ENCODE data around the gene DDOST.

DDOST gene

DNA sequence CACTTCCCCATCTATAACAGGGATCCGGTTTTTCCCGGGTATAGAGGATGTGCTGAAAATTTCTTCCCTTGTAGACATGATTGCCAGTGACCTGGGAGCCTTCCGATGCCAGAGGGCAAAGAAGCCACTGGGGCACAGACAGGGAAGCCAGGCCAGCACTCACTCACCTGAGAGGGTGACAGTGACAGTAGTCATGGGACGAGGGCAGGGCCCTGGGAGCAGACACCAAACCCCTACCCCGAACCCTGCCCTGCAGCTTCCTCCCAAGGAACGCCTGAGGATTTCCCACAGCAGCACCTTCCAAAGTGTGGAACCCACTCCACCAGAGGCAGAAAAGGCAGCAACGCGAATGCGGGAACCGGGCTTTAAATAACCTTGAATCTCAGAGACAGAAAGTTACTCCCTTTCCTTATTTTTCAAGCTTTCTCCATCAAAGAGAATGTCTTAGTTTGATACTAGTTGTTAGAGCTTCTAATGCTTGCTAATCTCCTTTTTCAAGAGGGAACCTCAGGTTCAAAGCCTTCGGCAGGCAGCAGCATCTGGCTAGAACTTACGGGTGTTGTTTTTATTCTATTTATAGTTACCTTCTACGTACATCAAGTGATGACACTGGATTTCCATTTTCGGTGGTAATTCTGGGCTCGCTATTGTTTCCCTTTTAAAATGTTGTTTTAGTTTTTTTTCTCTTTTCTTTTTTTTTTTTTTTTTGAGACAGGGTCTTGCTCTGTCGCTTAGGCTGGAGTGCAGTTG is 2.8 kb downstream of the DDOST start:
- no peak for DNase-seq

DNA sequence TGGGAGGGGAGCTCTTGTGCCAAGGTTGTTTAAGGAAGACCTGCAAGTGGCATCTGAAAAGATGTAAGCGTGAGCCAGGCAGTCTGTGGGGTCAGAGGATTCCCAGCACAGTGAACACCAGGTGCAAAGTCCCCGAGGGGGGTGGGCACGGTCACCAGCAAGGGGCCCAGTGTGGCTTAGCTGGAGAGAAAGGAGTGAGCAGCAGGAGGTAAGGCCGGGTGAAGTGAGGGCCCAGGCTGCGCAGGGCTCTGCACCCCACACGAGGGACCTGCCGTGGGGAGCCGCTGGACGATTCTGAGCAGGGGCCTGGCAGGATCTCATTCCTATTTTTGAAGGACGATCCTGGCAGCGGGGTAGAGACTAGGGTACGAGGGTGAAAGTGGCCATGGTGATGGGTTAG is 4.1 kb downstream of the DDOST start:
- DNase-seq: no peak

- DNase-seq: no peak
These were observed 7.0 kb downstream of the DDOST start for GRCh38 chr1:20654104-20654690.

- no peak for DNase-seq
These were observed 8.9 kb downstream of the DDOST start for GRCh38 chr1:20652300-20652699.

DNA sequence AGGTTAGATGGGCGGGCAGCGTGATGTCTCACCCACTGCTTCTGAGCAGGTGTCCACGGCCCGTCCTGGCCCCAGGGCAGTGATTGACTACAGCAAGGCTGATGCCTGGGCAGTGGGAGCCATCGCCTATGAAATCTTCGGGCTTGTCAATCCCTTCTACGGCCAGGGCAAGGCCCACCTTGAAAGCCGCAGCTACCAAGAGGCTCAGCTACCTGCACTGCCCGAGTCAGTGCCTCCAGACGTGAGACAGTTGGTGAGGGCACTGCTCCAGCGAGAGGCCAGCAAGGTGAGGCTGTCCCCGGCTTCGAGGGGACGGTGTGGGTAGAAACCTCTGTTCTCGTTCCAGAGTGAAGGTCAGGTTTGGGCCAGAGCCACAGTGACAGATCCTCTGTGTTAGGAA is 12.2 kb downstream of the DDOST start:
- DNase-seq: no peak

DNA sequence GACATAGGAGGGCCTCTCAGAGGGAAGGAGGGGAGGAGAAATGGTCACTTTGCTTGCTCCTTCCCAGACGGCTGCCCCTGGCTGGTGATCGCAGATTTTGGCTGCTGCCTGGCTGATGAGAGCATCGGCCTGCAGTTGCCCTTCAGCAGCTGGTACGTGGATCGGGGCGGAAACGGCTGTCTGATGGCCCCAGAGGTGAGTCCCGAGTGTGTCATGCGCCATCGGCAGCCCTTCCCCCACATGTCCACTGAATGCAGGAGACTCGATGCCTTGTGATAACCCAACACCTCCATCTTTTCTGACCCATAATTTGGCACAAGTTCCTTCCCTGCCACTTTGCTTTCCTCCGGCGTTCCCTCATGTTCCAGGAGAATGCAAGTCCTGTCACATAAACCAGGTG is 12.7 kb downstream of the DDOST start:
- DNase-seq: no peak

- no peak for DNase-seq
These were observed 15.8 kb downstream of the DDOST start for GRCh38 chr1:20645414-20645813.

DNA sequence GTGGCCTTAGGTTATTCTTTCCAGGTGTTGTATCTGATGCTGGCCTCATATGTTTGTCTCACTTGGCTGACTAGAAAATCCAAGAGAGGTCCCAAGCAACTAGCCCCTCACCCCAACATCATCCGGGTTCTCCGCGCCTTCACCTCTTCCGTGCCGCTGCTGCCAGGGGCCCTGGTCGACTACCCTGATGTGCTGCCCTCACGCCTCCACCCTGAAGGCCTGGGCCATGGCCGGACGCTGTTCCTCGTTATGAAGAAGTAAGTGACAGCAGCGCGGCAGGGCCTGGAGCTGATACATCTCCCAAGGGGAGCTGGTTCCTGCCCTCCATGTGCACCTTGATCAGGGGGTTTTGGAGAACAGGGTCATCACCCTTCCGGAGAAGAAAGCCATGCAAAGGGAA is 16.8 kb downstream of the DDOST start:
- no peak for DNase-seq

DNA sequence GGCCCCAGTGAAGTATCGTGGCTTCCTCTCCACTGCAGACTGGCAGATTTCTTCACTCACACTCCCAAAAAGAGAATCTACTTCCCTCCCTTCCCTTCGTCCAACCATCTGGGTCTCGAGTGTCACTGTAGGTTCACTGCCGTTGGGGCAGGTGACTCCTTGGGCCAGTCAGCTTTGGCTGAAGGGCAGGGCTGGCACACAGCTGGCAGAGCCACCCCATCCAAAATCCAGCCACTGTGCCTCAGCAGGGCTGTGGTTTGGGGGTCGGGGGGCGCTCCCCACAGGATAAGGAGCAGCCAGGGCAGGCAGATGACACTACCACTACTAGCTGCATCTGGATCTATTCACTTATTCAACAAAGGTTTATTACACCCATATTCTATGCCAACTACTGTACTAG is 18.1 kb downstream of the DDOST start:
- no peak for DNase-seq

GRCh38 chr1:20641975-20642374 is 19.2 kb downstream of the DDOST start:
- DNase-seq: no peak

- peak; percentile 47 for DNase-seq
These were observed 21.0 kb downstream of the DDOST start for GRCh38 chr1:20640183-20640597.

- no peak for DNase-seq
These were observed 24.3 kb downstream of the DDOST start for GRCh38 chr1:20636785-20637347.

DNA sequence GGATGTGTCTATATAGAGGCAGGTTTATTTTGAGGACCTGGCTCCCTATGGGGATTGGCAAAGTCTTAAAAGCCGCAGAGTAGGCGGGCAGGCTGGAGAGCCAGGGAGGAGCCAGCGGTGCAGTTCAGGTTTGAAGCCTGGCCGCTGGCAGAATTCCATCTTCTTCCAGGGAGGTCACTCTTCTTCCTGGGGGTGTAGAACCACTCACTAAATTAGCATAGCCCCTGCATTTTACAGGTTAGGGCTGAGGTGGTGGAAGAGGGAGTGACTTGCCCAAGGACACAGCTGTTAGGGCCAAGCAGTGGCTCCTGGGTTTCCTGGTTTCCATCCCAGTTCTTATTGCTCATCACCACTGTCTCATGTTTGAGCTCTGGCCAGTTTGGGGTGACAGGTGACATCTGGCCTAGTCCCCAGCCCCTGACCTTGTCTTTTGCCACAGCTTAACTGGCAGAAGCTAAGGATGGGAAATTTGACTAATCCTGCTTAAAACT is 26.5 kb downstream of the DDOST start:
- DNase-seq: peak; percentile 47

DNA sequence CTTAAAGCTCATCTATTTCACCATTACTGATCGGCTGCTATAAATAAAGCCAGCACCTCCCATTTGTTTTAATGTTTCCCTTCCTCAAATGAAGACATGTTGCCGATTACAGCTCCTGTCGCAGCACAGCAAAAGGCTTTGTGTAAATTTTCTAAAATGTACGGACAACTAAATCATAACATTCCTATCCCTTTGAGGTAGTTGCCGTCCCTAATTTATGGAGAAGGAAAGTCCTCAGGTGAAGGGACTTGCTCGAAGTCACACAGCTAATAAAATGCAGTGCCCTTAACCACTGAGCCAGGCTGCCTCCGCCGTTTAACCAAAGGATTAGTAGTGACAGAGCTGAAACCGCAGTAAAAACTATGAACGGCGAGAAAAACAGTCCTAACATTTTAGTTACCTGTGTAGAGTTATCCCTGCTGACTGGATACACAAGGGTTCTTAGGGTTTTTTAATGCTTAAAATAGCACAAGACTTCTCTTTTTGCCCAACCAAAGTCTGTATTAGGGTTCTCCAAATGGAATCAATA is 27.0 kb downstream of the DDOST start:
- DNase-seq: no peak

DNA sequence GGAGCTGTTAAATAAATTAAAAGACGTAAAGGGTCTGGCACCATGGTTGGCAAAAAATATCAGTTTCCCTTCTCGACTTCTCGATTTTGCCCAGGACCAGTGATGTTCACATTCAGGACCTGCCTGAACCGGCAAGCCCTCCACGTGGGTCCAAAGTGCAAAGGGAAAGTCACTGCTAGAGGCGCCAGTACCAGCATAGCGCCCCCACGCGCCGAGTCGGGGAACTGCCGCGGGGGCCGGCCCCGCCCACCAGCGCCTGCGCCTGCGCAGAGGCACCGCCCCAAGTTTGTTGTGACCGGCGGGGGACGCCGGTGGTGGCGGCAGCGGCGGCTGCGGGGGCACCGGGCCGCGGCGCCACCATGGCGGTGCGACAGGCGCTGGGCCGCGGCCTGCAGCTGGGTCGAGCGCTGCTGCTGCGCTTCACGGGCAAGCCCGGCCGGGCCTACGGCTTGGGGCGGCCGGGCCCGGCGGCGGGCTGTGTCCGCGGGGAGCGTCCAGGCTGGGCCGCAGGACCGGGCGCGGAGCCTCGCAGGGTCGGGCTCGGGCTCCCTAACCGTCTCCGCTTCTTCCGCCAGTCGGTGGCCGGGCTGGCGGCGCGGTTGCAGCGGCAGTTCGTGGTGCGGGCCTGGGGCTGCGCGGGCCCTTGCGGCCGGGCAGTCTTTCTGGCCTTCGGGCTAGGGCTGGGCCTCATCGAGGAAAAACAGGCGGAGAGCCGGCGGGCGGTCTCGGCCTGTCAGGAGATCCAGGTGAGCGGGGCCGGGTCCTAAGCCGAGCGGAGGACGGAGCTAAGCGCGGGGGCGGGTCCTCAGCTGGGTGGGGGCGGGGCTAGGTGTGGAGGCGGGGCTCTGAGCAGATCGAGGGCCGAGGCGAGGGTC is 27.7 kb downstream of the DDOST start, which contains the start of gene PINK1:
Gene PINK1, plus strand, starts transcription at position 269 of the 875 bp plus-strand sequence. Its CDS starts 91 bp downstream, at position 360.
- peak; percentile 60 for DNase-seq

GRCh38 chr1:20632386-20632785 is 28.8 kb downstream of the DDOST start:
- DNase-seq: no peak

DNA sequence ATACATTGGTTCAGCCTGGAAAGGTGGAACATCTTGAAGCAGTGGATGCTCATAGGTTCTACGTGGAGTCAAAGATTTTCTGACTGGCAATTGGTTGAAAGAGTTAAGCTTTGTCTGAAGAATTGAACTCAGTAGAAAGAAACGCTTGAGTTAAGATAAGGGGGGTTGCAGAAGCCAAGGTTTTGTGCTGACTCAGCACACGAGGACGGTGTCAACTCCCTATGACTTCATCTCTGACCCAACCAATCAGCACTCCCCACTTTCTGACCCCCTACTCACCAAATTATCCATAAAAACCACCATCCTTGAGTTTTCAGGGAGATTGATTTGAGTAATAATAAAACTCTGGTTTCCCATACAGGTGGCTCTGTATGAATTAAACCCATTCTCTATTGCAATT is 30.4 kb downstream of the DDOST start:
- no peak for DNase-seq

GRCh38 chr1:20626524-20626923 is 34.6 kb downstream of the DDOST start:
- DNase-seq: no peak

DNA sequence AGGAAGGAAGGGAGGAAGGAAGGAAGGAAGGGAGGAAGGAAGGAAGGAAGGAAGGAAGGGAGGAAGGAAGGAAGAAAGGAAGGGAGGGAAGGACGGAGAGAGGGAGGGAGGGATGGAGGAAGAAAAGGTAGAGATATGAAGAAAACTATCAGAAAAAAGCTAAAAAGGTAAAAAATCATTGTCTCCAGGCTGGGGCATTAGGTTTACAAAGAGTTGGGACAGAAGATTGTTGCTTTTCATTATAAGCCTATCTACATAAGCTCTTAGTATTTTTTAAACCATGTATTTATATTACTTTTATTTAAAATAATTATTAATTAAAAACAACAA is 35.1 kb downstream of the DDOST start:
- DNase-seq: no peak

GRCh38 chr1:20625176-20626097 is 35.7 kb downstream of the DDOST start:
- no peak for DNase-seq

GRCh38 chr1:20624709-20625108 is 36.5 kb downstream of the DDOST start:
- DNase-seq: no peak

DNA sequence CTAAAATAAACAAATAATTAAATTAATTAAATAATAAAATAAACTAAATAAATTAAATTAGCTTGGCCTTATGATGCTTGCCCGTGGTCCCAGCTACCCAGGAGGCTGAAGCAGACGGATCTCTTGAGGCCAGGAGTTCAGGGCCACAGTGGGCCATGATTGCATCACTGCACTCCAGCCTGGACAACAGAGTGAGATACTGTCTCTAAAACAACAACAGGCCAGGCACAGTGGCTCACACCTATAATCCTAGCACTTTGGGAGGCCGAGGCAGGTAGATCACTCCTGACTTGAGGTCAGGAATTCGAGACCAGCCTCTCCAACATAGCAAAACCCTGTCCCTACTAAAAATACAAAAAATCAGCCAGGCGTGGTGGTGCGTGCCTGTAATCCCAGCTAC is 40.2 kb downstream of the DDOST start:
- no peak for DNase-seq
